GM10266 (cell line): ENCODE results near the gene LSM3.

Source experiments
- DNase-seq: peaks from one replicate; pipeline ENCODE4 v3.0.0; 2012; ENCODE audit errors: extremely low spot score
- TF ChIP-seq, protein P1 (sequence below): IDR thresholded peaks from 2 replicates; pipeline ENCODE4 v1.5.1; 2012; ENCODE audit warnings: mild to moderate bottlenecking, low read depth; ENCODE audit not compliant: control insufficient read depth, insufficient read depth; ENCODE audit errors: missing control alignments

The LSM3 gene

DNA sequence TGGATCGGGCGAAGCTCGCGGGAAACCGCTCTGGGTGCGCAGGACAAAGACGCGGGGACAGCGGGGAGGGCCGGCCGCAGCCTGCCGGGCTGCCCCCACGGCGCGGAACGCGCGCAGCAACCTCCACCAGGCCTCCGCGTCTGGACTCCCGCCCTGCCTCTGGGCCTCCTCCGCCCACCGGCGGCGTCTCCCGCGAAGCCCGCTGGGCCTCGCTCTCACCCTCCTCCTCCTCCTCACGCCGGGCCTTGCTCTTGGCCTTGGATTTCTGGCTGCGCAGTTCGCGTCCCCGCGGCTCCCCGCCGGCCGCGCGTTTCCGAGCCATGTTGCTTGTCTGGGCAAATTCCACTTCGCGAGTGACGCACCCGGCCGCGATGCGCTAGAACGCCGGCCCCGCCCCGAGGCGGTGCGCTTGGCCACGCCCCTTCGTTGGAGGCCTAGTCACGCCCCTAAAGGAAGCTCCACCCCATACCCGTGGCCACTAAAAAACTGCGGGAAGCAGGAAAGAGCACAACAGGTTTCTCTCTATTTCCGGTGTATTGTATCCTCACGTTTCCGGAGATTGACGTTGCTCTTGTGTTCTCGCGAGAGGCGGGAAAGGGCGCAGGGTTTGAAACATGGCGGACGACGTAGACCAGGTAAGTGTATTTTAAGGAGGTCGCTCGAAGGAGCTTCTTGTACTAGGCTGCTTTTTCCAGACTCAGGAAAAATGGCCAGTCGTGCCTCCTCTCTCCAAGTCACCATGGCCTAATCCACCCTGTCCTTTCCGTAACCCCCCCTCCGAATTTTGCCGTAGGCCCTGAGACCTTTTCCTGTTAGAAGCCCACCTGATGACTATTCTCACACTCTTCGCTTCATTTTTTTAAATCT, at the start of gene LSM3, which contains the start of gene XPC:
TSS of gene LSM3 (plus strand) at position 571 of the 867 bp plus-strand sequence. CDS start at position 615, 44 bp downstream.
TSS of gene XPC (minus strand) at position 355 of the 867 bp plus-strand sequence. CDS start at position 322, 33 bp downstream.
- TF ChIP-seq, protein P1, sequence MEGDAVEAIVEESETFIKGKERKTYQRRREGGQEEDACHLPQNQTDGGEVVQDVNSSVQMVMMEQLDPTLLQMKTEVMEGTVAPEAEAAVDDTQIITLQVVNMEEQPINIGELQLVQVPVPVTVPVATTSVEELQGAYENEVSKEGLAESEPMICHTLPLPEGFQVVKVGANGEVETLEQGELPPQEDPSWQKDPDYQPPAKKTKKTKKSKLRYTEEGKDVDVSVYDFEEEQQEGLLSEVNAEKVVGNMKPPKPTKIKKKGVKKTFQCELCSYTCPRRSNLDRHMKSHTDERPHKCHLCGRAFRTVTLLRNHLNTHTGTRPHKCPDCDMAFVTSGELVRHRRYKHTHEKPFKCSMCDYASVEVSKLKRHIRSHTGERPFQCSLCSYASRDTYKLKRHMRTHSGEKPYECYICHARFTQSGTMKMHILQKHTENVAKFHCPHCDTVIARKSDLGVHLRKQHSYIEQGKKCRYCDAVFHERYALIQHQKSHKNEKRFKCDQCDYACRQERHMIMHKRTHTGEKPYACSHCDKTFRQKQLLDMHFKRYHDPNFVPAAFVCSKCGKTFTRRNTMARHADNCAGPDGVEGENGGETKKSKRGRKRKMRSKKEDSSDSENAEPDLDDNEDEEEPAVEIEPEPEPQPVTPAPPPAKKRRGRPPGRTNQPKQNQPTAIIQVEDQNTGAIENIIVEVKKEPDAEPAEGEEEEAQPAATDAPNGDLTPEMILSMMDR, result no peak
- DNase-seq, result peak; percentile 94

DNA sequence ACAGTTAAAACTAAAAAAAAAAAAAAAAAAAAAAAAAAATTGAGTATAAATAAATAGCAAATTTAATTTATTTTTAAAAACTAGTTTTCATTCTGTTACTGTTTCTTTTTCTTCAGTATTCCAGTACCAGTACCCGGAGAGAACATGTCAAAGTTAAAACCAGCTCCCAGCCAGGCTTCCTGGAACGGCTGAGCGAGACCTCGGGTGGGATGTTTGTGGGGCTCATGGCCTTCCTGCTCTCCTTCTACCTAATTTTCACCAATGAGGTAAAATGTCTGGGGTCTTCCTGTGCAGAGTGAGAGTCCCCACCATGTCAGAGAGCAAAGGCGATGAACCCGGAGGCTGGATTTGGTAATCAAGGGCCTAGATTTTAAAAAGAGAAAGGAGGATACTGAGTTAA, 49.3 kb upstream of the LSM3 start:
- TF ChIP-seq, protein P1, result no peak
- no peak for DNase-seq

DNA sequence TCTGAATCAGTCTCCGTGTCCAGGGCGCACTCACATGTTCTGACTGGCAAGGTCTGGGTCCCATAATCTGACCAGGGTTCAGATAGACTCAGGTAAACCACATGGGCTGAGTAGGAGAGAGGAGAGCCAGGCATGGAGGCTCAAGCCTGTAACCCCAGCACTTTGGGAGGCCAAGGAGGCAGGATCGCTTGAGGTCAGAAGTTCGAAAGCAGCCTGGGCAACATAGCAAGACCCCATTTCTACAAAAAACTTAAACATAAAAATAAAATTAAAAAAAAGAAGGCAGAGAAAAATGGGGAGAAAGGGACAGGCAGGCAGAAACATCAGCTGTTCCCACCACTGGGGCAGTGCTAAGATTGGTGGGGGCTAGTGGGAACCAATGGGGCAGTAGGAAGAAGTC, 48.4 kb upstream of the LSM3 start:
- DNase-seq, result no peak
- TF ChIP-seq, protein P1, result no peak

DNA sequence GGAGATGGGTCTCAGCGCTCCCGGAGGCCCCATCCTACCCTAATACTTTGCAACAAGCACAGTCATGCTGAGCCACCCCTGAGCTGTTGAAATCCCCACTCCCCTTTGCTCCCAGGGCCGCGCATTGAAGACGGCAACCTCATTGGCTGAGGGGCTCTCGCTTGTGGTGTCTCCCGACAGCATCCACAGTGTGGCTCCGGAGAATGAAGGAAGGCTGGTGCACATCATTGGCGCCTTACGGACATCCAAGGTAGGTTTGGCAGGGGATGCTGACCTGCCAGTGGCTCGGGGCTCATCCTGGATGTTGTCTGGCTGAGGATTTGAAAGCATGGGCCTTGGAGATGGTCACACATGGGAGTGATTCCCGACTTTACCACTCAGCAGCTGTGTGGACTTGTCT, 47.9 kb upstream of the LSM3 start:
- DNase-seq, result no peak
- TF ChIP-seq, protein P1, result no peak

DNA sequence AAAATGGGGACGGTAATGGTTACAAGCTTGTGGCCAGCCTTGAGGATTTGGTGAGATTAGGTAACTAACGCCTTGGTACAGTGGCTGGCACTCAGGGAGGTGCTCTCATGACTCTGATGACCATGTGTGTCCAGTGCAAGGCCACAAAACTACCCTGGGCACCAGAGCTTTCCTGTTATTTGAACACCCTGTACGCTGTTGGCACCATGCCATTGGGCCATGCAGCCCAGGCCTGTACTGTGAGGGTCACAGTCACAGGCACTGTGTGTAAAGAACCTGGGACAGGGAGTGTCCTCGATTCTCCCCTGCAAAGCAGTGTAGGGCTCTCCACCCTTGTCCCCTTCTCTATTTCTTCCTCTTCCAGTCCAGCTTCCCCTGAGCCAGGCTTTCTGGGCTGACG, 47.5 kb upstream of the LSM3 start:
- no peak for DNase-seq
- TF ChIP-seq, protein P1, result no peak

DNA sequence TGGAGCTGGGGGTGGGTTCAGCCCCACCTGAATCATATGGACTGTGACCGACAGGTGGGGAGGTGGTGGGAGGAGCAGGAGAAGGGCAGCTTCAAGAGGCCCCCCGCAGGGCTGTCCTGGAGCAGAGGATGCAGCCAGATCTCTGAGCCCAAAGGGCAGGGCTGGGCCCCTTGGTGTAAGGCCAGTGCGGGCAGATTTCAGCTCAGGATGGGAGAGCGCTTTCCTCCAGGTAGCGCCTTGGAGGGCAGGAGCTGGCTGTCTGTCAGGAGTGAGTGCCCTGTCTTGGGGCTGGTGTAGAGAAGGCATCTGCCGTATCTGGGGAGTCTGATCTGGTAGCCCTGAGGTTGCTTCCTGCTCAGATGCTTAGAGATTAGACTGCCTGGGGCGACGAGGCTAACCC, 46.5 kb upstream of the LSM3 start:
- TF ChIP-seq, protein P1, result no peak
- no peak for DNase-seq

DNA sequence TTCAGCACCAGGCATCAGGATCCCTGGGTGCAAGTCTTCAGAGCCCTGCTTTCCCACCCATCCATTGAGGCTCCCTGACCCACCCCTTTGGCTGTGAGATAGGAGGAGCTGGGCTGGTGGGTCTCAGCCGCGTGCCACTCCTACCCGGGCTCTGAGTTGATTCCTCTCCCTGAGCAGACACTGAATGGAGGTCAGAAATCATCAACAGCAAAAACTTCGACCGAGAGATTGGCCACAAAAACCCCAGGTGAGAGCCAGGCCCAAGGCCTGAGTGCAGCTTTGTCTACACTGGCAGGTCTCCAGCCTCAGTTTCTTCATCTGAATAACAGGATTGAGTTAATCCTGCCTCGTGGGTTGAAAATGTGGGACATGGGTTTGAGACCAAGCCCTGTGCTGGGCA, 45.9 kb upstream of the LSM3 start:
- TF ChIP-seq, protein P1, result no peak
- no peak for DNase-seq
